Non-pigmented ciliary epithelial cell (primary cell): Measurements from ENCODE around the gene TP53I11.

Experiments
- DNase-seq: peaks from one replicate; pipeline ENCODE4 v3.0.0-alpha.2; 2010; ENCODE audit warnings: low read depth

Gene TP53I11

DNA sequence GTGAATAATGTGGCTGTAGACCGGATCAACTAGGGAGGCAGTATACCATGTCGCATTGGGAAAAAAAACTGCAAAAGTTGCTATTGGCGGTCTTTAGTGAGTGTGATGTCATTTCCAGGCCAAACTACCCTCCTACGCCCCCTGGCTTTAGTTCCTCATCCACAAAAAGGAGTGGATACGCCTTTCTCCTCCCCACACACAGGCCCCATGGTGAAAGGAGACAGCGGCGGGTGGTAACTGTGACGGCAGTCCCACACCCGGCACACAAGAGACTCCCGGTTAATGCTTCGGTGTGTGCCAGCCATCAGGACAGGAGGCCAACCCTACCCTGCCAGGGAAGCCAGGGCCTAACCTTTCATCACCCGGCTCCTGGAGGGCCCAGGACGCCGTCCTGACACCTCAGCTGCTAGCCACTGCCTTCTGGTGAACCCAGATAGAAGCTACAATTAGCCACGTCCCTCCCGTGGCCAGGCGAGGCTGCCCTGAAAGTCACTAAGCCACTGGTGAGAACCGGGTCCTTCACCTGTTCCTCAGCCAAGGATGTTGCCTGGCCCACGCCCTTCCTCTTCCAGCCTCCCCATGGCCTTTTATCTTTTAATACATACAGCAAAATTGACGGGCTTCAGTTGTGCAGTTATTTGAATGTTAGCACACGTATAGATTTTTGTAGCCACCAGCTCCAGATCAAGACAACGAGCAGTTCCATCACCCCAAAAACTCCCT is 10.8 kb downstream of the TP53I11 start:
- DNase-seq, result no peak

DNA sequence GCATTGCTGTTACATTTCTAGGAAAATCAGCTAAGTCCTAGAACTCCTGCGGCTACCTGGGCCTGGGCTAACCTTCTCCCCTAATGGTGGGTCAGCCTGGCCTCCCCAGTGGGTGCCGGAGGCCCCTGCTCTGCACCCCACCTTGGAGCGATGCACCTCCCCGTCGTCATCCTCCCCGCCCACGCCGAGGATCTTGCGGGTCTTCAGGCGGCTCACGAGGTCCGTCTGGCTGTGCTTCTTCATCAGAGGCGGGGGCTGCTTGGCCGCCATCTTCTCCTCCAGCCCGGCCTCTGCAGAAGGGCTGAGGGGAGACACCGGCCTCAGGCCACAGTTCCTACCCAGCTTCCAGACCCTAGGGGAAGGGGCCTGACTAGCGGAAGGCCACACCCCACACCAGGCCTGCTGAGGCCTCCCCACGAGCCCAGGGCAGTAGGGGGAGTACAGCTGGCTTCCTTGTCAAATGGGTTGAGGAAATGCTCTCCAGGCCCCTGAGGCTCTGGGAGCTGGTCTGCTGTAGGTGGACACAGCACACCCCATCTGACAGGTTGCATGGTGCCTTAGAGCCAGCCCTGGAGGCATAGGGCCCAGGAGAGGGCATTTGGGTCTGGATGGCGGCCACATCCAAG is 12.5 kb downstream of the TP53I11 start:
- no peak for DNase-seq

- DNase-seq, result no peak
Measured at GRCh38 chr11:44936951-44937543, 13.6 kb downstream of the TP53I11 start.

- peak; percentile 49 for DNase-seq
Measured at GRCh38 chr11:44936525-44936924, 14.2 kb downstream of the TP53I11 start.

- no peak for DNase-seq
Measured at GRCh38 chr11:44934735-44935250, 15.9 kb downstream of the TP53I11 start.

DNA sequence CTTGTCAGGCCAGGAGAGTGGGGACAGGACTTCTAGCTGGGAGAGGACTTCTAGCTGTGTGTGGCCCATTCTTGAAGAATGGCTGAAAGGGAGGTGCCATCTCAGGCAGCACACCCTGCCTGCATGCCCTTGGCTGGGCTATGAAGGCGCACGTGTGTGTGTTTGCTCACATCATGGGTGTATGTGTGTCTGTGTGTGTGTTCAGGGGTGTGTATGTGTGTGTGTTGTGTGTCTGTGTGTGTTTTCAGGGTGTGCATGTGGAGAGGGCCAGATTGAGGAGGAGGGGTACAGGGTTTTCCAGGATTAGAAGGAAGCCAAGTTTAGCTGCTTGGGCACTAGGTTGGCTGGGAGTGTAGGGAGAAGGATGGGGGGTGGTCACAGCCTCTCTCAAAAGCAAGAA is 16.6 kb downstream of the TP53I11 start:
- DNase-seq, result no peak

DNA sequence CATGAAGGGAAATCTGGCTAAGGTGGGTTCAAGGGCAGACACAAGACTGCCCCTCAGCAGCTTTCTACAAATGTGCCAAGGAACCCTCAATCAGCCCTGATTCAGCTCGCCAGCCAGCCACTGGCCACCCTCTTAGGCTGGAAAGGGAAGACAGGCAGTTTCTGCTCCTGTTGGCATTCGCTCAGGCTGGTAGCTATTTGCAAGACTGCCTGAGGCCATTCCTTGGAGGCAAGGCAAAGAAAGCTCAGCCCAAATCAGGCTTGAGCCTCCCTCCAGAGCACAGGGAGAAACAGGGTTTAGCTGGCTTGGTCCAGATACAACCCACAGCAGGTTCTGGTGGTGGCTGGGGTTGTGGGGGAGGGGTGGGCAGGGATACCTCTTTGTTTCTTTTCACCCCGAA is 19.2 kb downstream of the TP53I11 start:
- no peak for DNase-seq

DNA sequence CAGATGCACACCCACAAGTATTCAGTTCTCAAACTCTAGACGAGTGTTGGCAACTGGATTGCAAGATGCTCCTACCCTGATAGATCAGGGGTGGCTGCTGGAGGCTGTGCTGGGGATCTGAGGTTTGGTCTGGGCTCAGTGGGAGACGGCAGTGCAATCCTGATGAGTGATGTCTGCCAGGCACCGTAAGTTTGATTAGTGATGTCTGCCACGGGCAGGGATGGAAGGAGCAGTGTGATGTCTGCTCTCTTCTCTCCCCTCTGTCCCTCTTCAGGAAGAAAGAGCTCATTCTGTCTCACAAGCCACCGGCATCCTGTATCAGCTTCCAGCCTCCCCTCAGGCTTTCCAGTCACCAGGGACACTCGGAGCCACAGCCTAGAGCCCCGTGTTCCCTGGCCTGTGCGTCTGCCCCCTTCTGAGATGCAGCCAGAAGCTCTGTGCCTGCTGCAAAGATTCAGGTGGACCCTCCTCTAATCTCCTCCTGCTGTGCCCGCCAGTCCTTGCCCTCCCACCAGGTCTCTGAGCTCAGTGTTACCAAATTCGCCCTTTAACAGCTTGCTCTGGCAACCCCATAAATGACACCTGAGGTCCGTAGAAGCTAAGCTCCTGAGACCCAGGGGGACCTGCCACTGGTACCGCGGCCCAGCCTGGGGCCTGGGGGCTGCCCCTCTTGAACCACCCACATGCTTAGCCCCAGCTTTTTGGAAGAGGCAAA is 19.9 kb downstream of the TP53I11 start:
- DNase-seq, result no peak

DNA sequence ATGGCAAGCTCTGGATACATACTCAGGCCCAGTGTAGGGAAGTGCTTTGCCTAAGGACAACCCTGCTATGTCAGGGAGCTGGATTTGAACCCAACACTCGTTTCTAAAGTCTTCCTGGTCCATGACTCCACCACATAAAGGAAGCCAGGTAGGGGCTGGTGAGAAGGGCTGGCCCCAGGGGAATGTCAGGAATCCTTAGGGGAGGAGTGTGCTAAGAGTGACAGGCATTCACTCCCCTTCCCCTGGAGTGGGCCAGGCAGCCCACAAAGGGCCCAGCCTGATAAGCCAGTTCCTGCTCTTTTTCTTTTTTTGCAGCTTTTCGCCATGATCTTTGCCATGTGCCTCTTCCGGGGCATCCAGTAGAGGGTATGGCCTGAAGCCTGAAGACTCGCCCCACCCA is 21.9 kb downstream of the TP53I11 start:
- no peak for DNase-seq

DNA sequence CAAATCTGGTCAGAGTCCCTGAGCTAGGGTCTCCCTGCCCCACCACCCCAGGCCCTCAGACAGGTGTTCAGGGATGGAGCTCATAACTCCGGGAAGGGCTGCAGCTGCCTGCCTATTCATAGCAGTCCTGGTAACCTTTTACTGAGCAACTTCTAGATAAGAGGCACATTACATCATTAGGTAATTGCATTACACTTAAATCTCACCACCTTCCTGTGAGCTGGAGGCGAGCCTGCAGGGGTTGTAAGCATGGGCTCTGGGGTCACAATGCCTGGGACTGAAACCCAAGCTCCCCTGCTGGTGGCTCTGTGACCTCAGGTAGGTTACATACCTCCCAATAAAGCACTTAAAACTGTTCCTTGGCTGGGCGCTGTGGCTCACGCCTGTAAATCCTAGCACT is 22.5 kb downstream of the TP53I11 start:
- no peak for DNase-seq

DNA sequence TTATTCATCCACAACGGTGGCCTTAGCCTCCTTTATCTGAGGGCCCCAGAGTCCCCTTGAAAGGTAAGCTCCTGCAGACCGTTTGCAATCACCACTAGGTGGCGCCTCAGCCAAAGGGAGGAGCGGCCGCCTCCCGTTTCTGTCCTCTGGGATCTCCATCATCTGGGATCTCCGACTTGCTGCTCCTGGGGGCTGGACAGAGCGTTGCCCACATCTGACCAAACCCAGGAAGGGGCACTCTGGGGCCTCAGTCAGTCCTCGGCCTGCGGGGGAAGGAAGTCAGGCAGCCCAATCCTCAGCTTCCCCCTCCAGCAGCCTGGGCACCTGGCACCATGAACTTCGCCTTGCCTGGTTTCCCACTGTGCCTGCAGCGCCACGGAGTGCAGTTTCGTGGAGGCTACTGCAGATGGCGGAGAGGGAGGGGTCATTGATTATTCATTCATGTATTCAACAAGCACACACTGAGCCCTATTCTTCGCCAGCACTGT is 23.5 kb downstream of the TP53I11 start:
- peak; percentile 13 for DNase-seq

GRCh38 chr11:44926036-44926435 is 24.6 kb downstream of the TP53I11 start:
- no peak for DNase-seq

DNA sequence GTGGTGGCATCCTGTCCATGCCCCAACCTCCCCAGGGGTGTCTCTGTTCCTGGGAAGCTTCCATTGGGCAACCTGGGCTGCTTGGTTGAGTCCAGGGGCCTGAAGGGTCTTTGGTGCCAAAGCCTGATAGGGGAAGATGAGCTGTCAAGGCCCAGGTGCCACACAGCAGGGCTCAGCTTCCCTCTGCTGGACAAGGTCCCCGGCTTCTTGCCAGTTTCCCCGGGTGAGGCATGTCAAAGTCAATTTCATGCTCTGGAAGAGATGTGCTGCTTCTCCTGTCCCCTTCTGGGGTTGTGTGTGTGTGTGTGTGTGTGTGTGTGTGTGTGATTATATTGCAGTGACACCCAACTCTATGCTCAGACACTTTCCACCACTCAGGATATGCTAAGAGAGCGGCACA is 26.9 kb downstream of the TP53I11 start:
- DNase-seq, result no peak

GRCh38 chr11:44923115-44923514 is 27.6 kb downstream of the TP53I11 start:
- DNase-seq, result no peak

- no peak for DNase-seq
Measured at GRCh38 chr11:44920451-44920850, 30.2 kb downstream of the TP53I11 start.

DNA sequence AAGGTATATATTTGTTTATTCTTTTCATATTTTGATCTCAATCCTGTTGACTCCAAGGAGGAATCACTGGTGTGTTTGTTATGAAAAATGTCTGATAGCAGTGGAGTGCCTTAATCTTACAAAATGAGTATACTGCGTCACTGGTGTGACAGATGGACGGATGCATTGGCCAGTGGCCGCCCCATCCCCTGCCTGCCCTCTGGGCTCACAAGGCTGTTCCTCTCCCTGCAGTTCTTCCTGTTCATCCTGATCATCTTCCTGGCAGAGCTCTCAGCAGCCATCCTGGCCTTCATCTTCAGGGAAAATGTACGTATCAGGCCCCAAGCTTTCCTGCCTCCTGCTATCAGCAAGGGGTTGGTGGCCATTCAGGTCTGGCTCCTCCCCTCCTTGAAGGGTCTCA is 32.9 kb downstream of the TP53I11 start:
- no peak for DNase-seq

DNA sequence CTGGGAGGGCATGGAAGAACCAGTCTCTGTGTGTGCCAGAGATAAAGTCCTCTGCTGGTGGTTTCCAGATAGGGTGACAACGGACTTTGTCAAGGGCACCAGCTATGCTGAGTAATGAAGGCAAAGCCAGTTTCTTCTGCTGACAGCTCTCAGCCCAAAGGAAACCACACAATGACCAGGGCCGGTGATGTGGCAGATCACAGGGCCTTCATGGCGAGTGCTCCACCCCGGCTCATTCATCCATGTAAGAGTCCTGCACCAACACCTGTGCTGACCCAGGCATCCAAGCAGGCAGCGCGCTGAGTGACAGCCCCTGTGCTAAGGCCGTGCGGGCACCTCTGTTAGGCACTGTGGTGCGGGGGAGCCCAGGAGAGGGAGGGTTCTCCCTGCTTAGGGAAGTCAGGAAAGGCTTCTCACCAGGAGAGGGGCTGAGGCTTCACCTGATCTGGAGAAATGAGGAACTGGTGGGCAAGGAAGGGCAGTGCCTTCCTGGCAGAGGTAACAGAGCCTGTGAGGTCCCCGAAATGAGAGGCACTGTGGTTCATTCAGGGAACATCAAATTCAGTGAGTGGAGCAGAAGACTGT is 33.8 kb downstream of the TP53I11 start:
- DNase-seq, result no peak

DNA sequence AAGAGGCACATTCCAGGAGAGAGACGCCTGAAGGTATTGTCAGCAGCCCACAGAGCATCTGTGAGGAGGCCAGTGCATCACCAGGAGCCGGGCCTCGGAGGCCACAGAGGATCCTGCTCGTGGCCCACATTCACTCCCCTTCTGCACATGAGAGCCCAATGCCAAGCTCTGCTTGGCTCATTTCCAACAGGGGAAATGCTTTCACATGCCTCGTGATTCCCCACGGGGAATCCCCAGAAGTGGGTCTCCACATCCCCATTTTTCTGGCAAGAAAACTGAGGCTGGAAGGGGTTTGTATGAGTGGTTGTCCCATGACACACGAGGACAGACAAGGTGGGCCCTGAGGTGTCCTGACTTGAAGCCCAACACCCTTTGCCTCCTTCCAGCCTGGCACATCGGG is 34.4 kb downstream of the TP53I11 start:
- DNase-seq, result no peak

DNA sequence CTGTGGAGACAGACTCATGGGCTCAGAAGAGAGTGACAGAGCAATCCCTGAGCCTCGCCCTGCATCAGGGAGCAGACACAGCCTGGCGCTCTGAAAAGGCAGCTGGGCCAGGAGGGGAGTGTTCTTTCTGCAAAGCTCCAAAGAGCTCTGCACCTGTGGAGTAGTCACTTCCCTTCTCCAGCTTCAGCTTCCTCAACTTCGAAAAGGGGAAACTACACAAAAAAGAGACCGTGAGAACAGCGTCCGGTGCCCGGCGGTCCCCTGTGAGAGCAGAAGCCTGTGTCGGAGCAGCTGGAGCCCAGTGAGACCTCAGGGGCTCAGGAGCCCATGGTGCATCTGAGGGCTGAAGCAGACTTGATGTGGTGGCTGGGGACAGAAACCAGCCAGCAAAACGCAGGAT is 35.1 kb downstream of the TP53I11 start:
- DNase-seq, result no peak

DNA sequence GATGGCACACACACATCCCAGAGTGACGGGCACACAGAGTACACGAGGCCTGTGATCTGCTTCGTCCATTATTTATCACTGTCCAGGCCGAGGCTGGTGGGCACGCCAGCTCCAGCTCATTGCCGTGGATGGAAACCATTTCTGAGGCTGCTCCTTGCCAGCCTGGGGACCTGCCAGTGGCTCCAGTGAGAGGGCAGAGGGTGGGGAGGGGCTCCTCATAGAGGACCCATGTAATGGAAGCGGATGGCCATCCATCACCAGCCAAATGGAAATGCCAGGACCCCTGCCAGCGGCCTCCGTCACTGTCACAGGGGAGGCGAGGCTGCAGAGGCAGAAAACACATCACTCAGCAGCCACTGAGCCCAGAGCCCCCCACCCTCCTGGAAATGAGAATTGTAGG is 35.7 kb downstream of the TP53I11 start:
- no peak for DNase-seq

- DNase-seq, result no peak
Measured at GRCh38 chr11:44914105-44914504, 36.6 kb downstream of the TP53I11 start.

GRCh38 chr11:44913502-44913901 is 37.2 kb downstream of the TP53I11 start:
- no peak for DNase-seq
